Stimulated activated CD8-positive, alpha-beta memory T cell treated with anti-CD3 and anti-CD28 coated beads, Interleukin-12 subunit alpha, Interleukin-12 subunit beta, amount 100 ng/mL, for 24 hours (primary cell): ENCODE measurements around the gene G6PC3.
A peak's percentile ranks its signal among the peaks of the same experiment; 100 is the strongest.
"Not testable (repeated sequence)": the region's sequence is repeated elsewhere in the genome, so short reads cannot be mapped to it uniquely, and the experiment has no call there.

Experiments used
- DNase-seq: peaks from one replicate; pipeline ENCODE4 v3.0.0-alpha.2; 2020; ENCODE audit errors: extremely low read depth

The G6PC3 gene

DNA sequence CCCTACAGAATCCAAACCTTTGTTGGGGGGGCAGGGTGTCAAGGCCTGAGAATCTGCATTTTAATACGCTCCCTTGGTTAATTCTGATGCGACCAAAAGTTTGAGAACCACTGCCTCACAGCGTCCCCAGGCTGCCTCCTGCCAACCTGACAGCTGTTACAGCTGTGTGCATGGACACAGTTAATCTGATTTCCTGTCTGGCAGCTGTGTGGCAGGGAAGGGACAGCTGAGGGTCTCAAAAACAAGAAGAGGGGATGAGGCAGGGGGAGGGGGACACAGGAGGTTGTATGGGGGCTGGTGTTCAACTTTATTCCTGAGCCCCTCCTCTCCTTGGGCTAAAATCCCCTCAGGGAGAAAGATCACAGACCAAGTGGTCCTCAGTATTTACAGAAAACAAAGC lies 35.4 kb downstream of the G6PC3 start:
- DNase-seq: no peak

DNA sequence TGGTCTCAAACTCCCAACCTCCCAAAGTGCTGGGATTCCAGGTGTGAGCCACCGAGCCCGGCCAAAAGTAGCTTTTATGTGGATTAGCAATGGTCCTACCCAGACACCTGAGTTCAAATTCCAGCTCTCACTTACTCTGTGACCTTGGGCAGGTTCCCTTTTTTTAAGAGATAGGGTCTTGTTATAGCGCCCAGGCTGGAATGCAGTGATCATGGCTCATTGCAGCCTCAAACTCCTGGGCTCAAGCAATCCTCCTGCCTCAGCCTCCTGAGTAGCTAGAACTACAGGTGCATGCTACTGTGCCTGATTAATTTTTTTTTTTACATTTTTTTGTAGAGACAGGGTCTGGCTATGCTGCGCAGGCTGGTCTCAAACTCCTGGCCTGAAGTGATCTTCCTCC lies 36.3 kb downstream of the G6PC3 start:
- no peak for DNase-seq

DNA sequence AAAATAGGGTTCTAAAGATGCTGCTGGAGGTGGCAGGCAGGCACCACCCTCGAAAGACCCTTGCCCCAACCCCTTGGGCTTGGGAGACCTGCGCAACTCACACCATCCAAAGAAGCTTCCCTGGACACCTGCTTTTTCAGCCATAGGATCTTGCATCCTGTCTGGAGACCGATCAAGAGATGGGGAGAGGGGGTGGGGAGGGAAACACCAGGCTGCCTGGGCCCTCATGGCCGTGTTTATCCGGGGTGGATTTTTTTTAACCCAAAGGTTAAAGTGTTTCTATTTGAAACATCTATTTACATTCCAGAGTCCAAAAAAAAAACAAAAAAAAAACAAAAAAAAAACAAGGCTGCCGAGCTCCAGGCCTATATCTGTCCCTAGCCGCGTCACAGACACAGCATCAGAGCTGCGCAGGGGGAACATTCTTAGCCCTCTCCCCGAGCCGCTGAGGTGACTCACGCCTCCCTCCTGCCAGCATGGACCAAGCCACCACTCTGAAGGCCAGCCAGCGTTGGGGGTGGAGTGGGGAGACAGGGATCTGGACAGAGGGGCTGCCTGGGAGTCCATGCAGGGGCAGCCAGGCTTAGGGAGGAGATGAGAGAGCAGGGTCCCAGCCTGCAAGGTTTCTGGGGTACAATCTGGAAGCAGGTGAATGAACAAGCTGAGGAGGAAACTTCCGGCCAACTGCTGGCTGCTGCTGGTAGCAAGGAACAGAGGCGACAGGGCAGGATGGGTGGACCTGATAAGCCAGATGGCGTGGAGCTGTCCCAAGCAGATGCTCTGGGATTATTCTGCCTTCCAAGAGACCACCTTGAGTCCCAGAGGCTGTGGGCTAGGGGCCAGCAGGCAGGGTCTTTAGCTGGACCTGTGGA lies 38.1 kb downstream of the G6PC3 start:
- DNase-seq: no peak

DNA sequence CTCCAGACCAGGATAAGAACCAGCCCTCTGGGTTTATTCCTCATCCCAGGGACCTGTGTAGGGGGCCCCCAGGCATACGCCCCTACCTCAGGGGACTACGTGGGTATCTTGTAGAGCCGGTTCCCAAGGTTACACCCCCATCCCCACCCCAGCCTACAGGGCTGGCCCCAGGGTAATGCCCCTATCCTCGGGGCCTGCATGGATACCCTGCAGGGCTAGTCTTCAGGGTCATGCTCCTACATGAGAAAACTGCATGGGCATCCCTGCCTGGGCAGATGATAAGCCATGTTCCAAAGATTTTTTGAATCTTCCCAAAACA lies 38.7 kb downstream of the G6PC3 start:
- DNase-seq: no peak

DNA sequence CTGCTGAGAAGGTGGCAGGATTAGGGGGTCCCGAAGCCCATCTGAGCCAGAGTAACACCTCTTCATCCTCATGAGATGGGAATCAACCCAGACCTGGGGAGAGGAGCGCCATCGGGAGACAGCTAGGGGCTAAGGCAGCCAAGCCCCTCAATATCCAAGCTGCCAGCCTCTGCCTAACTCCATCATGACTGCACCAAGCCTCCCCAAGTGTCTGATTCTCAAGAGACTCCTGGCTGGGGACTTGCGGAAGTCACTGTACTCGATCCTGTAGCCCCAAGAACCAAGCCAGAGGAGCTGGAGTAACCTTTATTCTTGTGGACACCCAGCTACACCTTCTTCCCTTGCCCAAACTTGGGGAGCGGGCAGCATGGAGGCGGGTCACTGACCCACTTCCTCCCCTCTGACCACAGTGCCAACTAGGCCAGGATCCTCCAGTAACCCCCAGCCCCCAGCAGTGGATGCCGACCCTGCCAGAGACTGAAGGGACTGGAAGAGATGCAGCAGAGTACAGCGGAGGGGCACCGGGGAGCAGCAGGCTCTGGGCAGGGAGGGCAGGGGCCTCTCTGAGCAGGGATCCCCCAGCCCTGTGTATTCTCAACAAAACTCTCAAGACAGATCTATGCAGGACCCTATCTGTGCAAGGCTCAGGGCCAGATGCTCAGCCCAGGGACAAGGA lies 39.6 kb downstream of the G6PC3 start:
- DNase-seq: no peak

DNA sequence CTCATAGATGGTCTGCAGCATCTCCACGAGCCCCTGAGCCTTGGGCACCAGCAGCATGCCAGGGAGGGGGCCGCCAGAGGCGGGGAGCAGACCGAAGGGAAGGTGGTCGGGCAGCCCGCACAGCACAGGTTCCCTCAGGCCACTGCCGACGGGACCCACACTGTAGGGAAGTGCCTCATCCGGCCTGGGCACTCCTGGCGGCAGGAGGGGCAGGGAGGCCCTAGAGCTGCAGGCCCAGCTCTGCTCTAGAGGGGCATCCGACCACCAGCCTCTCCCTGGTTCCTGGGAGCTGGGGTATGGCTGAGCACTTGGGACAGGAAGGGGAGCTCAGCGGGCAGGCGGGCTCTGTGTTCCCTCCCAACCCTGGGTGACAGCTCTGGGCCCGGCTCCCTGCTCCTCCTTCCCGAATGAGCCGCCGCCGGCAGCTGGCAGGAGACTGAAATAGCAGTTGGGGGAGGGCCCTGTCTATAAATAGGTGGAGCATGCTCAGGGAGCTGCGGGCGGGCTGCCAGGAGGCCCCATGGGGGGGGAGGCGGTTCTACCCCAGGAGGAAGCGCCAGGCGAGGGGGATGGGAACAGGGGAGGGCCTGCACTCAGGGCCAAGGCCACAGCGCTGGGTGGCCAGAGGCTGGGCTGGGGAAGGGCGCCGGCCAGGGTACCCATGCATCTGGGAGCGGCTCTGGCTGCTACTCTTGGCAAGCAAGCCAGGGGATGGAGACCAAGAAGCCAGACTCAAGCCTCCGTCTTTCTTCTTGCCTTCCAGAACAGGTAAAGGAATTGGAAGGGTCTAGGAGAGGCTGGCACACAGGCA lies 40.5 kb downstream of the G6PC3 start:
- DNase-seq: peak; percentile 36

DNA sequence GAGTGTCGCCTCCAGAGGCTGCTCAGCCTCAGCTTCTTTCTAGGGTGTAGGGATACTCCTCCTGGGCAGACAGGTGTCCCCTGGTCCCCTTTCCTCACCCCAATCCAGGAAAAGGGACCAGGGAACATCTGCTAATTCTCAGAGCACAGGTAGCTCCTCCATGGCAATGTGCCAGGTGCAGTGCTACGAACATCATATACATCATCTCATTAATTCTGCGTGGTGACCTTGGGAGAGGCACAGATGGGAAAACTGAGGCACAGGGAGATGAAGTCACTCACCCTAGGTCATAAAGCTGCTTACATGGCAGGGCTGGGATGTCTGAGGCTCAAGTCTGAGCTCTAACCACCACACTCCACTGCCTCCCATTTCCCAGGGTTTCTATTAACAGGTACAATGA lies 41.2 kb downstream of the G6PC3 start:
- DNase-seq: no peak

DNA sequence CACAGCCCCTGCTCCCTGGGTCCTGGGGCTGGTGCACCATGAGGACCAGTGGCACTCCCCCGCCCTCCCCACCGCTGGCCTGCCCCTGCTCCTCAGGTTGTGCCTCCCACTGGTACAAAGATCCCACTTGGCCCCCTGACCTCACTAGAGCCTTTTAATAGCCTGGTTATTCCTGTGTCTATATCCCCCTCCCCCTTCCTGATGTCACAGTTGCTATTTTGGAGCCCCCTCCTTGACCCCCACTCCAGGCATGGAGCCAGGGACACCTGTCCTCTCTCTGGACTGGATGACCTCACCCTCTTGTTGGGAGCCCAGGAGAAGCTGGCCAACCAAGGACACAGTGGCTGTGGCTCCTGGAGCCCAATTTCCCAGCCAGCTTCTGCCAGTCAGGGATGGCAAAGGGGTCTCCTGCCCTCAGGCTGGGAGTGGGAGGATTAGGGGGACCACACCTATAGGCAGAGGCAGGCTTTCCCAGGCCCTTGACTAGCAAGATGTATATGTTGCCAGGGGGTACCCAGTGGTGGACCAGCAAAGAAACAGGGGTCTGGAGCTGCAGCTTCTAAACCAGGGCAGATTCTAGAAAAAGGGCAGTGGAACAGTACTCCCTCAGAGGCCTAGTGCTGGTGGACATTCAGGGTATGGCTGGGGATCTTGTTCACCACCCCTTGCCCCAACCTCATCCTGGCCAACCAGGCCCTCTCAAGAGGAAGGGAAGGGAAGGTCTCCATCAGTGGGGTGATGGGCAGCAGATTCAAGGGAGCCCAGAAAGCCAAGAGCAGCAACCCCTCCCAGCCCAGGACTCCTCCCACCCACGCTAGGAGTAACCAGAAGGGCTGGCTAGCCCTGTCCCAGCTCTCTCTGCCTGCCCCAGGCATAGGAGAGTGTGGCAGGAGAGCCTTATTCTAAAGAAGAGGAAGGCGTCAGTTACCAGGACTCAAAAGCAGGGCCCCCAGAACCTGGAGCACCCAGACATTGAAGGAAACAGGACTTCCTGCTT lies 42.0 kb downstream of the G6PC3 start:
- no peak for DNase-seq

DNA sequence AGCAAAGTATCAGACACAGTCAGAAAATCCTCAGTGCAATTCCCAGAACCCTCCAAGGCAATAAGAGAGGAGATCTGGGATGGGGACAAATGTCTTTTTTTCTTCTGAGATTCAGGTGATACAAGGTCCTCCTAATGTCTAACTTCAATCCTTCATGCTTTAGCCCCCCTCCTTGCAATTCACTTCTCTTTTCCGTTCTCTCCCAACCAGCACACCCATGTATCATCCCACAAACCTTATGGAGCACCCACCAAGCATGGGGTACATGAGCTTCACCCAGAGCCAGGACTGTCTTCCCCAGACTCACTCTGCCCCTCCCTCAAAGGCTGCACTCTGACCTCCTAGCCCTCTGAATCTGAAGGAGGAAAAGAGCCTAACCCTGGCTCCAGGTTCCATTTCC lies 42.8 kb downstream of the G6PC3 start:
- no peak for DNase-seq

DNA sequence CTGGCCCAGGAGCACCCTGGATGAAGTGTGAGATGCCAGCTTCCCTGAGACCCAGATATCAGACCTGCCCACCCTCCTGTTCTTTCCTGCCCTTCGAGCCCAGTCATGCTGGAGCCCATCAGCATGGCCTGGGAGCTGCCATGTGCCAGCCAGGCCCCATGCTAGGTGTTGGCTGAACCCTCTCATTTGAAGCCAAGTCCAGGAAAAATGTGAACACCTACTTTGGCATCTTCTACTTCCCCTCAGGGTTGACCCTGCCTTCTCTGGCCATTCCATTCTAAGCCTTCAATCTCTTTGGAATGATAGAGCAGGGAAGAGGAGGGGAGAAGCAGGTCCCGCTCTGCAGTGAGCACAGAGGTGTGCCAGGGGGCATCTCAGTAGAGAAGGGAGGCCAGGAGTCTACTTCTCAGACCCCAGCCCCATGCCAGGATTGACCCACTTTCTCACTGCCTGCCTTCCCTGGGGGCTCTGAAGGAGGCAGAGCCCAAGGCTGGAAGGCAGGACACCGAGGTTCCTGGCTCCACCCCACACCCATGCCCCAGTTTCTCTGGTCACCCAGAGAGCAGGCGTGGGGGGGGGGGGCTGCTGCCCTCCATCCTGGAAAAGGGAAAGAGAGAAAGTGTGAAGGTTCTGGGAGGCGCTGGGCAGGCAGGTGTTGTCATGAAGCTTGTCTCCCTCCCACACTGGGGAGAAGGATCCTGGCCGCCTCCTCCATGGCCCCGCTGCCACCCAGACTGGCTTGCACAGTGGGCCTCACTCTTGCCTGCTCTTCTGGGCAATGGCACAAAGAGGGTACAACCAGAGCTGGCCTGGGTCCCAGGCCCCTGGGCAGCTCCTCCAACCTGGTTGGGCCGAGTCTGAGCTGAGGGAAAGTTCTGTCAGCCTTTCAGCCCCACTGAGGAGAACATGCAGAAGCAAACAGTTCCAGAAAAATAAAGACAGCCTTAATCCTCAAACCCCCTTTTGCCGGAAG lies 43.6 kb downstream of the G6PC3 start:
- no peak for DNase-seq

DNA sequence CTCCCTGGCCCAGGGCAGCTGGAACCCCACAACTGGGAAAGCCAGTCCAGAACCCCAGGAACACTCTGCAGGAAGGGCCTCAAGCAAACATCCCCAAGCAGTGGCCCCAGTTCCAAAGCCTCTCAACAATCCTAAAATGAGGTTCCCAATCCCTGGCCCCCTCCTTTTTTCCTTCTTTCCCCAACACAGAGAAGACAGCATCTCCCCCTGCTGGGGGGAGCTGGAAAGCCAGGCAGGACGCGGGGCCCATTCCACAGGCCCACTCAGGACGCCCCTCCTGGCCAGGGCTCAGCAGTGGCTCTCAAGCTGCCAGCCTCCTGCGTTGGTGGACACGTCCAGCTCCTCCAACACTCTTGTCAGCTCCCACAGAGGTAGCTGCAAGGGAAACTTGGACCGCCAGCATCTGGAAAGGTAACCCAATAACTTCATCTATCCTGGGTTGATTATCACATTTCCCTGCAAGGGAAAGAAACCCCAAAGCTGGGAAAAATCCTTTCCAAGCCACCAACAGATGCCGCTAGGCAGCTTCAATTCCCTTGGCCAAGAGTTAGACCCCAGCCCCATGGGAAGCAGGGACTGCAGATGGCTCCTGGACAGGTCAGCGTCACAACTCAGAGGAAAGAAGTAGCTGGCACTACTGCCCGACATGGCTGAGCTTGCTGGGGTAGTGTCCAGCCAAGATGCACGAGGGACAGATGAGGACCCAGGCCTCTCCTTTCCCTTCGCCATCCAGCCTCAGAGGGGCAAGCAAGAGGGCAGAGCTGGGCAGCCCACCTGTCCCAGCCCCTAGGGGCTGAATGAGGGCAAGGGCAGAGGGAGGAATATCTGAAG lies 45.3 kb downstream of the G6PC3 start:
- no peak for DNase-seq

DNA sequence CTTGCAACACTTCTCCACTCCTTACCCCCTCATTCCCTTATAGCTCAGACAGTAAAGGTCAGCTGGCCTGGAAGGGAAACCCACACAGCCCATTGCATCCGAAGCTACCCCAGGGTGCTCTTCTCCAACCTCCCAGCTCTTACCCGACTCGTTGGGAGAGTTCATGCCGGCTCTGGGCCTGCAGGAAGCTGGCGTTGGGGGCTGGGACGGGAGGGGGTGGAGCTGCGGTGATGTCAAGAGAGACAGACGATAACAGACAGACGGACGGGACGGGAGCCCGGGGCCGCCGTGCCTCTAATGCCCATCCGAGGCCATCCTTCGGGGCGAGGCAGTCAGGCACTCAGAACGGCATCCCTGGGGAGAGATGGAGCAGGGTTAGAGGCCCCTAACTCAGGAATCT lies 46.8 kb downstream of the G6PC3 start:
- no peak for DNase-seq

DNA sequence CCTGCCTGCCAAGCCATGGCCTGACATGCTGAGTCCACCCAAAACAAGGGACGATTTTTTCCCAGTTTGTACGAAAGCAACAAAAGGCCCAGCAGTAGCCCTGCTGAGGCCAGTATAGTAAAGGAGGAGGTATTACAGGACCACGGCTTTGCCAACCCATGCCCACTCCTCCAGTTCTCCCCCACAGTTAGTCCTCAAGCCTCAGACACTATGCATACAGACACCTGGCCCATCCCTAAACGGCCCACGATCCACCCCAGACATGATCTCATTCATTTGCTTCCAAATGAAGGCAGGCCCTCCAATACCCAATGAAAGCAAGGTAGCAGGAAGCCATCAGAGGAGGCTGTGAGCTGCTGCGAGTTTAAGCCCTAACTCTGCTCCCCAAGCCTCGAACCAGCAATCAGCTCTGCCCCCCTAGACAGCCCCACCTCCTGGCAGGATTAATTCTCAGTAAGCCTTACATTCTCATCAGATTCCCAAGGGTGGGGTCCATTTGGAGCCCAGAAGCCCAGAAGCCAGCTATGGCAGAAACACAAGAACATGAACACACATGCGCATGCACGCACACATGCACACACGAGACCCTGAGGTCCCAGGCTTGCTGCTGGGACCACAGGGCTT lies 48.0 kb downstream of the G6PC3 start:
- no peak for DNase-seq

DNA sequence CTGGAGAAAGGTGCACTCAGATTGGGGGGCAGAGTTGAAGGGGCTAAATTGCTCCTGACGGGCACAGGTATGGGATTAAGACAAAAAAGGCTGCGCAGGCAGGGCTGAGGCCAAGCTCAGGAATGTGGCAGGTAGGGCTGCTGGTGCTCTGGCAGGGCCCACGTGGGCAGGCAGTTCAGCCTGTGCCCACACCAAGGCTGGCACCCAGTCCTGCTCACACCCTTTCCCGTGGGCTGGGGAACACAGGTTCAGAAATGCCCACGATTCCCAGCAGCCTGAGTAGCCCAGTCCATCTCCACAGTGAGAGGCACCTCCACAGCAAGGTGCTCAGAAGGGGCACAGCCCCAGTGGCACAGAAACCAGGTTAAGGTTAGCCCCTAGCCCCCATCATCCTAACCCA lies 48.5 kb downstream of the G6PC3 start:
- DNase-seq: no peak

DNA sequence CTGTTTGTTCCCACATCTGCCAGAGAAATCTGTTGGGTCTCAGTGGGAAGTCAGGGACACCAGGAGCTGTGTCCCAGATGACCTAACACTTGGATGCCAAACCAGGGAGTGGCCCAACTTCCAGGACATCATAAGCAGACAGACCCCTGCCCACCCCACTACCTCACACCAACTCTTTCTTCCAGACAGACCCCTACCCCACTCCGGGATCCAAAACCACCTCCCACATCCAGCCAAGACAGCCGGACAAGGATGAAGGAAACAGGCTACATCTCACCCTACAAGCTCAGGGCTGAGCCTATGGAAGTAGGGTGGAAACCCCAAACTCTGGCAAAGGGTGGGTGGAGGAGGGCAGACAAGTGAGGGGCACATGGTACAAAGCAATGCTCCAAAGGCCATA lies 49.3 kb downstream of the G6PC3 start:
- no peak for DNase-seq

DNA sequence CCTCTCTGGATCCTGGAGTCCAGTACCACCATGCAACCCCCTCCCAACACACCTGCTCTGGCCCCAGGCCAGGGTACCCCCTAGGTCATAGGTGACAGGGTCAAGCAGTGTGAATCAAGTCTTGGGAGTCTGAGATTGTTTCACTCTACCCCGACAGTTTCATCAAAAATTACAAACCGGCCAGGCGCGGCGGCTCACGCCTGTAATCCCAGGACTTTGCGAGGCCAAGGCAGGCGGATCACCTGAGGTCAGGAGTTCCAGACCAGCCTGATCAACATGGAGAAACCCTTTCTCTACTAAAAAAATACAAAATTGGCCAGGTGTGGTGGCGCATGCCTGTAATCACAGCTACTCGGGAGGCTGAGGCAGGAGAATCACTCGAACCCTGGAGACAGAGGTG lies 49.7 kb downstream of the G6PC3 start:
- DNase-seq: not testable (repeated sequence)

DNA sequence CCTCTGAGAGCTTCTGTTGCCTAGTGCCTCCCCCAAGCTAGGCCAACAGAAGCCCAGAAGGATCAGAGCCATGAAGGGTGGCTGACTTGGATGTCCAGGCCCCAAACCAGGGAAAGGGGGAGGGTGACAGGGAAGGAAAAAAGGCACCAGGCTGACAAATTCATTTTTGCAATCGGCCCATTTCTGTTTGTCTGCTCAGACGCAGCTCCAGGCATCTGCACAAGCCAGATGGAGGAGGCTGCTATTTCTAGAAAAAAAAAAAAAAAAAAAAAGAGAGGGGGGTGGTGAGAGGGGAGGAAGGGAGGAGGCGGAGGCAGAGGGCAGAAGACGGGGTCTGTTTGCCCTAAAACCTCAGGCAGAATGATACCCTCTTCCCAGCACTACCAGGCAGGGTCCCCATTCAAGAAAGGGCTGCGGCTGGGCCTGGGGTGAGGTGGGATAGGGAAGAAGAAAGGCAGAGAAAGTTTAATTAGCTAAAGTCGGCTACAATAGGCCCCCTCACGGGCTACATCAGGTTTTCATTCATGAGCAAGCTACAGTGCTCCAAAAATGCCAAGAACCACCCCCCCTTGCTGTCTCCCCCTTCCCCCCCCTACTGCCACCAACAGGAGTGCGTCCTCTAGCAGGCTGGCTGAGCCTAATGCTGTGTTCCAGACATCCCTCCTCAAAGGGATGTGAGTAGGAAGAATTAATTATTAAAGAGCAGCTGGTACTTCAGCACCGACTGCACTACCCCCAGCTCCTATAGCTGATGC lies 50.5 kb downstream of the G6PC3 start:
- no peak for DNase-seq
